Upper lobe of left lung (tissue), 4 donors: ENCODE results near the gene SACM1L.

Source experiments
- EP300 ChIP-seq, 4 donors: sonication (generic); formaldehyde crosslinking; IDR thresholded peaks; one replicate each; pipeline ENCODE4 v1.5.1; 2017; ENCODE audit warnings: antibody characterized with exemption in 4 of 4, control low read depth in 2 of 4
- TF ChIP-seq, protein P1 (sequence below), 6 experiments: fragments of 450-650 bp in 4 of 6; fragments of 200-600 bp in 2 of 6; sonication (generic) in 2 of 6; IDR thresholded peaks; one replicate each; pipeline ENCODE4 v1.5.1; 2016 to 2019; ENCODE audit warnings: antibody characterized with exemption in 6 of 6

DNA sequence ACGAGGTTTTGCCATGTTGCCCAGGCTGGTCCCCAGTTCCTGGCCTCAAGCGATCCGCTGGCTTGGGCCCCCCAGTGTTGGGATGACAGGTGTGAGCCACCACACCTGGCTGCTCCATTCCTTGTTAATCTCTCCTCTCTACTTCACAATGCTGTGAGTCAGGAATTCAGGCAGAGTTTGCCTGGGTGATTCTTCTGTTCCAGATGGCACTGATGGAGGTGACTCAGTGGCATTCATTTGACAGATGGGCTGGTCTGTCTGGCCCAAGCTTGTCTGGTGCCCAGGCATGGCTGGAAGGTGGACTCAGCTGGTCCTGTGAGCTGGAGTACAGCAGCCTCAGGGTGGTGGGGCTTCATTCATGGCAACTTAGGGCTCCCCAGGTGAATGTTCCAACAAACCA is 63.9 kb downstream of the SACM1L start:
- TF ChIP-seq, protein P1, sequence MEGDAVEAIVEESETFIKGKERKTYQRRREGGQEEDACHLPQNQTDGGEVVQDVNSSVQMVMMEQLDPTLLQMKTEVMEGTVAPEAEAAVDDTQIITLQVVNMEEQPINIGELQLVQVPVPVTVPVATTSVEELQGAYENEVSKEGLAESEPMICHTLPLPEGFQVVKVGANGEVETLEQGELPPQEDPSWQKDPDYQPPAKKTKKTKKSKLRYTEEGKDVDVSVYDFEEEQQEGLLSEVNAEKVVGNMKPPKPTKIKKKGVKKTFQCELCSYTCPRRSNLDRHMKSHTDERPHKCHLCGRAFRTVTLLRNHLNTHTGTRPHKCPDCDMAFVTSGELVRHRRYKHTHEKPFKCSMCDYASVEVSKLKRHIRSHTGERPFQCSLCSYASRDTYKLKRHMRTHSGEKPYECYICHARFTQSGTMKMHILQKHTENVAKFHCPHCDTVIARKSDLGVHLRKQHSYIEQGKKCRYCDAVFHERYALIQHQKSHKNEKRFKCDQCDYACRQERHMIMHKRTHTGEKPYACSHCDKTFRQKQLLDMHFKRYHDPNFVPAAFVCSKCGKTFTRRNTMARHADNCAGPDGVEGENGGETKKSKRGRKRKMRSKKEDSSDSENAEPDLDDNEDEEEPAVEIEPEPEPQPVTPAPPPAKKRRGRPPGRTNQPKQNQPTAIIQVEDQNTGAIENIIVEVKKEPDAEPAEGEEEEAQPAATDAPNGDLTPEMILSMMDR (IDR thresholded peaks at IDR 0.05), result no peak
- TF ChIP-seq EP300 (IDR thresholded peaks at IDR 0.05), result no peak
